Chondrocyte (in vitro differentiated cells): Measurements from ENCODE around the gene RRAD. TPM values are rescaled to one million over a fixed set of nuclear protein-coding genes. Genes with fewer than 3 reads are reported as not detected.
"Not testable (repeated sequence)": the region's sequence is repeated elsewhere in the genome, so short reads cannot be mapped to it uniquely, and the experiment has no call there.

Source experiments
- DNase-seq: peaks from one replicate; pipeline ENCODE4 v3.0.0; 2021; ENCODE audit warnings: mixed read lengths, low spot score
- H3K27ac Mint-ChIP-seq: one replicate; pipeline ENCODE4 v1.8.0; 2021; ENCODE audit warnings: mild to moderate bottlenecking, moderate library complexity, mixed read lengths; ENCODE audit not compliant: unreplicated experiment
- H3K27me3 Mint-ChIP-seq: 2 replicates; pipeline ENCODE4 v1.8.0; 2021; ENCODE audit warnings: low read depth, mixed read lengths
- H3K36me3 Mint-ChIP-seq: 2 replicates; pipeline ENCODE4 v1.8.0; 2021; ENCODE audit warnings: low read depth, mixed read lengths
- H3K4me1 Mint-ChIP-seq: 2 replicates; pipeline ENCODE4 v1.8.0; 2021; ENCODE audit warnings: low read depth, mild to moderate bottlenecking, mixed read lengths
- H3K4me3 Mint-ChIP-seq: one replicate; pipeline ENCODE4 v1.8.0; 2021; ENCODE audit warnings: mild to moderate bottlenecking, moderate library complexity, mixed read lengths; ENCODE audit not compliant: unreplicated experiment
- H3K9me3 Mint-ChIP-seq: 2 replicates; pipeline ENCODE4 v1.8.0; 2021; ENCODE audit warnings: low read depth, mixed read lengths
- total RNA-seq: library from RNA; stranded (reverse); gene quantifications from 3 replicates; pipeline ENCODE4 v1.2.1, GENCODE V29; 2021
- TF ChIP-seq, protein P1 (sequence below): fragments of 200-600 bp; sonication (generic); IDR thresholded peaks from 2 replicates; pipeline ENCODE4 v1.5.0; 2021; ENCODE audit warnings: antibody characterized with exemption, mild to moderate bottlenecking, moderate library complexity

Gene RRAD
- total RNA-seq, 1 donor from 2014 or later = 6.5 TPM

DNA sequence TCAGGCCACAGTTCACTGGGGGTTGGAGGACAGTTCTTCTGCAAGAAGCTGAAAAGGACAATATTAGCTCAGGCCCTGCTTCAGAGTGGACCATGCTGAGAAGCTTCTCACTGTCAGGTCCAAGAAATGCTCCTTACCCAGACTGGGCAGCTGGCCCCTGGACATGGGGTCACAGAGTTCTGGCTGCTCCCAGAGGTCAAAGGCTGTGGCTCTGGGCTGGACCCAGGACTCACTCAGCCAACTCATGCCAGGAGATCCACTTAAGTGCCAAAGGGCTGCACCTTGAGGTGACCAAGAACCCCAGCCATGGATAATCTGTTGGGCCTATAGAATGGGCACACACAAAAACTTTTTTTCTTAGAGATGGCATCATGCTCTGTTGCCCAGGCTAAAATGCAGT is 14.0 kb upstream of the RRAD start:
- no peak for DNase-seq
- Mint-ChIP-seq H3K9me3 (no peaks in the 10 kb centered on the region), H3K27me3 (no peaks in the 10 kb centered on the region), H3K4me3 (no peak overlapping the region), H3K27ac (no peak overlapping the region), H3K36me3 (peaks cover 18% of the 10 kb centered on the region), H3K4me1 (peaks cover 20% of the 10 kb centered on the region)
- TF ChIP-seq, protein P1, sequence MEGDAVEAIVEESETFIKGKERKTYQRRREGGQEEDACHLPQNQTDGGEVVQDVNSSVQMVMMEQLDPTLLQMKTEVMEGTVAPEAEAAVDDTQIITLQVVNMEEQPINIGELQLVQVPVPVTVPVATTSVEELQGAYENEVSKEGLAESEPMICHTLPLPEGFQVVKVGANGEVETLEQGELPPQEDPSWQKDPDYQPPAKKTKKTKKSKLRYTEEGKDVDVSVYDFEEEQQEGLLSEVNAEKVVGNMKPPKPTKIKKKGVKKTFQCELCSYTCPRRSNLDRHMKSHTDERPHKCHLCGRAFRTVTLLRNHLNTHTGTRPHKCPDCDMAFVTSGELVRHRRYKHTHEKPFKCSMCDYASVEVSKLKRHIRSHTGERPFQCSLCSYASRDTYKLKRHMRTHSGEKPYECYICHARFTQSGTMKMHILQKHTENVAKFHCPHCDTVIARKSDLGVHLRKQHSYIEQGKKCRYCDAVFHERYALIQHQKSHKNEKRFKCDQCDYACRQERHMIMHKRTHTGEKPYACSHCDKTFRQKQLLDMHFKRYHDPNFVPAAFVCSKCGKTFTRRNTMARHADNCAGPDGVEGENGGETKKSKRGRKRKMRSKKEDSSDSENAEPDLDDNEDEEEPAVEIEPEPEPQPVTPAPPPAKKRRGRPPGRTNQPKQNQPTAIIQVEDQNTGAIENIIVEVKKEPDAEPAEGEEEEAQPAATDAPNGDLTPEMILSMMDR = no peak

DNA sequence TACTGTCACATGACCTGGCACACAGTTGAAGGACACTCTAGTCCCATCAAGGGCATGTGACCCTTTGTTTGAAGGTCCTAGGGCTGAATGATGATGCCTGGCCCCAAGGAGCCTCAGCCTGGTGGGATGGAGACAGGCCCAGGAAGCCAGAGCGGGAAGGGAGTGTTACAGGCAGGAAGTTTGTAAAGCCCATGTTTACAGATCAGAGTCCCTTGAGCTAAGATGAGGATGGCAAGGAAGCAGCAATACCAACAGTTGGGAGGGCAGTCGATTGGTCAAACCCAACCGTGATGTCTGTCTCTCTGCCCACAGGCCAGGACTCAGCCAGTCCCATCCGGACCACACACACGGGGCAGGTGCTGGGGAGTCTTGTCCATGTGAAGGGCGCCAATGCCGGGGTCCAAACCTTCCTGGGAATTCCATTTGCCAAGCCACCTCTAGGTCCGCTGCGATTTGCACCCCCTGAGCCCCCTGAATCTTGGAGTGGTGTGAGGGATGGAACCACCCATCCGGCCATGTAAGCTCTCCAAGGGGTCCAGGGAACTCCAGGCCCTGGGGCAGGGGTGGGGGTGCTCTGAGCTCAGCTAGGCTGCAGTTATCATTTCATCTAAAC is 12.5 kb upstream of the RRAD start:
- Mint-ChIP-seq H3K4me3 (no peak overlapping the region), H3K9me3 (no peaks in the 10 kb centered on the region), H3K36me3 (peaks cover 15% of the 10 kb centered on the region), H3K27me3 (no peaks in the 10 kb centered on the region), H3K4me1 (peaks cover 34% of the 10 kb centered on the region), H3K27ac (no peak overlapping the region)
- TF ChIP-seq, protein P1 = no peak
- no peak for DNase-seq

DNA sequence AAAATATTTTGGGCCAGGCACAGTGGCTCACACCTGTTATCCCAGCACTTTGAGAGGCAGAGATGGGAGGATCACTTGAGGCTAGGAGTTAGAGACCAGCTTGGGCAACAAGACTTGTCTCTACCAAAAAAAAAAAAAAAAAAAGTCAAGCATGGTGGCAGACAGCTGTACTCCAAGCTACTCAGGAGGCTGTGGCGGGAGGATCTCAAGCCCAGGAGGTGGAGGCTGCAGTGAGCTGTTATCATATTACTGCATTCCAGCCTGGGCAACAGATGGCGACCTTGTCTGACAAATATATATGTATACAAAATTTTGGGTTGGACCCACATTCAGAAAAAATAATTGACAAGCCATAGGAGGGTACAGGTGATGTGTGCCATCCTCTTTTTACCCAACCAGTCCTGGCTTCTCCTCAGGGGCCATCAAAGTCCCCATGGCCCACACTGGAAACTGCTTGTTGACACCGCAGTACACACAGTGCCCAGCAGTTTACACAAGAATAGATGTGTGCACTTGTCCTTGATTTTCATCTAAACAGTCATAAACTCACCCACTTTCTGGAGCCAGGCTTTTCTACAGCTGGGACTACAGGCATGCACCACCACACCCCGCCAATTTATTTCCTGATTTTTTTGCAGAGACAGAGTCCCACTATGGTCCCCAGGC is 11.7 kb upstream of the RRAD start:
- Mint-ChIP-seq H3K4me1 (peaks cover 40% of the 10 kb centered on the region), H3K27me3 (no peaks in the 10 kb centered on the region), H3K9me3 (no peaks in the 10 kb centered on the region), H3K36me3 (peaks cover 9% of the 10 kb centered on the region), H3K4me3 (peak overlapping the region; percentile 45), H3K27ac (no peak overlapping the region)
- no peak for DNase-seq
- TF ChIP-seq, protein P1 = no peak

DNA sequence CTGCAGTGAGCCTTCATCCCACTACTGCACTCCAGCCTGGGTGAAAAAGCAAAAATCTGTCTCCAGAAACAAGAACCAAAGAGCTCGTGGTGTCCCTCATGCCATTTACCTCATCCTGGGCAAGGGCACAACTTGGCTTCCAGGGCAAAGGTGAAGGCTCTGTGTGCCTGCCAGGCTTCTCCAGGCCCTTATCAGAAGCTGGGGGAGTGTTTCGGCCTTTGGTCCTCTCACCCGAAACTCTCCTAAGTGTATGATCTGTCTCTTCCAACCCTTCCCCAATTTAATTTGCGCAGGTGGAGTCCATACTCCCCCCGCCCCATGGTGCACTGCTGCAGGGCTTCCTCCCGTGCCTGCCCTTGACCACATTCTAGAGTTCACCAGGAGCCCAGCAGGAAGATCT is 11.1 kb upstream of the RRAD start:
- H3K4me1 Mint-ChIP-seq = peaks cover 40% of the 10 kb centered on the region
- peaks cover 5% of the 10 kb centered on the region for H3K36me3 Mint-ChIP-seq
- H3K4me3 Mint-ChIP-seq = peak overlapping the region; percentile 45
- H3K9me3 Mint-ChIP-seq = no peaks in the 10 kb centered on the region
- DNase-seq = no peak
- TF ChIP-seq, protein P1 = no peak
- H3K27ac Mint-ChIP-seq = peak overlapping the region; percentile 22
- H3K27me3 Mint-ChIP-seq = no peaks in the 10 kb centered on the region

DNA sequence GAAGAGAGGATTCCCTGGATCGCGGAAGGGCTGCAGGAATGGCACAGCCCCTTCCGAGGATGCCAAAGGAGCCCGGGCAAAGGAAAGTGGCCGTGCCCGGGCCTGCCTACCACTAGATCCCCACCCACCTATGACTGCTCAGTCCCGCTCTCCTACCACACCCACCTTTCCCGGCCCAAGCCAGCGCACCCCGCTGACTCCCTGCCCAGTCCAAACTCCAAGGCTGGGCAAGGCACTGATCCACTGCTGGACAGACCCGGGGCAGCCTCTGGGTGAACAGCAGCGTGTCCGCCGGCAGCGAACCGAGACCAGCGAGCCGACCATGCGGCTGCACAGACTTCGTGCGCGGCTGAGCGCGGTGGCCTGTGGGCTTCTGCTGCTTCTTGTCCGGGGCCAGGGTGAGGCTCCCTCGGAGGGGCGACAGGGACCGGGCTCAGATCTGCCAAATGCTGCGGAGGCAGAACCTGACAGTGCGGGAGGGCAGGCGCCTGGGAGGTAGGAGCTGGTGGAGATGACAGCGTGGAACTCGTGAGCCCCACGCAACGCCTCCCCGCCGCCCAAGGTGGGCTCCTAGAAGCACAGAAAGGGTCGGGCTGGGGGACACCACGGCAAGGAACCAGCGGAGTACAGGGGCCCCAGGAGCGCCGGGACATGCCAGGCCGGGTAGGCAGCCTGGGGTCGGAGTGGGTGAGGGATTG is 10.1 kb upstream of the RRAD start, which contains the start of gene CES2:
Gene CES2 (plus strand): TSS at position 203 of the 698 bp plus-strand sequence. CDS start 120 bp downstream, at position 323.
- Mint-ChIP-seq H3K4me1 (peaks cover 40% of the 10 kb centered on the region), H3K9me3 (no peaks in the 10 kb centered on the region), H3K27ac (peak within 1 kb of the TSS; percentile 88), H3K36me3 (peaks cover 5% of the 10 kb centered on the region), H3K4me3 (peak within 1 kb of the TSS; percentile 95), H3K27me3 (no peaks in the 10 kb centered on the region)
- DNase-seq = no peak
- TF ChIP-seq, protein P1 = no peak

DNA sequence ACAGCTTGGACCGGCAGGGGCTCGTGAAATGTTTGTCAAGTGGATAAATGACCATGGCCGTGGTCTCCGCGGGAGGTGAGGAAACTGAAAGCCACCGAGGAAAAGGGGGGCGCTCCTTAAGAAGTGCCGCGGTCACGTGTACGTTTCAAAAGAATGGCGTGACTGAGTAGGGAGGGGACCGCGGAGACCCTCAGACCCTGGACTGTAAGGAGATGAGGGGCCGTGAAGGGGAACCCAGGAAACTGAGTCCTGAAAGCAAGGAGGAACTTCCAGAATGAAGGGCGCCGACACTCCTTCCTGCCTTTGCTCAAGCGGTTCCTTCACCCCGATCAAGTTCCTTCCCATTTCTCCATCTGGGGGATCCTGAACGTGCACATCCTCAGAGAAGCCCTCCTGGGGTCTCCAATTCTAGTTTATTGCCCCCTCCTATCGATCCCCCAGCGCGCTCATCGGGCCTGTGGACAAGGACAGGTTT is 9.5 kb upstream of the RRAD start:
- H3K4me3 Mint-ChIP-seq = peak overlapping the region; percentile 95
- not testable (repeated sequence) for DNase-seq, H3K36me3 Mint-ChIP-seq, H3K9me3 Mint-ChIP-seq, H3K27me3 Mint-ChIP-seq
- peak overlapping the region; percentile 88 for H3K27ac Mint-ChIP-seq
- H3K4me1 Mint-ChIP-seq = peaks cover 40% of the 10 kb centered on the region
